Fibroblast of lung (primary cell): ENCODE results near the gene BLOC1S1.

Source experiments
- EZH2 ChIP-seq: IDR thresholded peaks from 2 replicates; pipeline ENCODE4 v1.5.1; 2012; ENCODE audit warnings: low read length, control low read depth, mild to moderate bottlenecking; ENCODE audit errors: missing control alignments
- TF ChIP-seq, protein P1 (sequence below), 2 donors: IDR thresholded peaks in 1 of 2; conservative IDR thresholded peaks in 1 of 2; 1 replicate in 1 of 2; 2 replicates in 1 of 2; pipeline ENCODE4 v1.5.1; 2011 to 2012; ENCODE audit warnings: low read length in 2 of 2, control low read depth in 1 of 2, inconsistent platforms in 1 of 2, low read depth in 1 of 2, mild to moderate bottlenecking in 1 of 2

DNA sequence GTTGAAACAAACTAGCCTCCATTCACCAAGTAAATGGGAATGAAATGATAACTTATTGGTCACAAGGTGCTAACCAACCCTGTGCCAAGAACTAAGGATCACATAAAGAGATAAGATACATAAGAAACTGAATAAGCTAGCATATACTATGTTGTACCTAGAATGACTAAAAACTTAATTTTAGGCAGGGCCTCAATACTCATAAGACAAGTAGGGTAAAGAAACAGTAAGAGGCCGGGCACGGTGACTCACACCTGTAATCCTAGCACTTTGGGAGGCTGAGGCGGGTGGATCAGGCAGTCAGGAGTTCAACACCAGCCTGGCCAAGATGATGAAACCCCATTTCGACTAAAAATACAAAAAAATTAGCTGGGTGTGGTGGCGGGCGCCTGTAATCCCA, 44.8 kb downstream of the BLOC1S1 start:
- TF ChIP-seq EZH2, result no peak
- TF ChIP-seq, protein P1, sequence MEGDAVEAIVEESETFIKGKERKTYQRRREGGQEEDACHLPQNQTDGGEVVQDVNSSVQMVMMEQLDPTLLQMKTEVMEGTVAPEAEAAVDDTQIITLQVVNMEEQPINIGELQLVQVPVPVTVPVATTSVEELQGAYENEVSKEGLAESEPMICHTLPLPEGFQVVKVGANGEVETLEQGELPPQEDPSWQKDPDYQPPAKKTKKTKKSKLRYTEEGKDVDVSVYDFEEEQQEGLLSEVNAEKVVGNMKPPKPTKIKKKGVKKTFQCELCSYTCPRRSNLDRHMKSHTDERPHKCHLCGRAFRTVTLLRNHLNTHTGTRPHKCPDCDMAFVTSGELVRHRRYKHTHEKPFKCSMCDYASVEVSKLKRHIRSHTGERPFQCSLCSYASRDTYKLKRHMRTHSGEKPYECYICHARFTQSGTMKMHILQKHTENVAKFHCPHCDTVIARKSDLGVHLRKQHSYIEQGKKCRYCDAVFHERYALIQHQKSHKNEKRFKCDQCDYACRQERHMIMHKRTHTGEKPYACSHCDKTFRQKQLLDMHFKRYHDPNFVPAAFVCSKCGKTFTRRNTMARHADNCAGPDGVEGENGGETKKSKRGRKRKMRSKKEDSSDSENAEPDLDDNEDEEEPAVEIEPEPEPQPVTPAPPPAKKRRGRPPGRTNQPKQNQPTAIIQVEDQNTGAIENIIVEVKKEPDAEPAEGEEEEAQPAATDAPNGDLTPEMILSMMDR (conservative IDR thresholded peaks at IDR 0.05 in 1 of 2, IDR thresholded peaks at IDR 0.05 in 1 of 2; ENCODE audit: low read depth in 1 of 2, low read length in 2 of 2), result no peak
